GM23248 (cell line): ENCODE results near the gene UPK3A.

ENCODE experiments used
- EZH2 ChIP-seq: fragments of 200-600 bp; sonication (generic); IDR thresholded peaks from 2 replicates; pipeline ENCODE4 v1.6.1; 2018; ENCODE audit warnings: antibody characterized with exemption, mild to moderate bottlenecking; ENCODE audit not compliant: insufficient read depth, poor library complexity, severe bottlenecking
- EZH2phosphoT487 ChIP-seq: fragments of 200-600 bp; sonication (generic); IDR thresholded peaks from 2 replicates; pipeline ENCODE4 v1.6.1; 2018; ENCODE audit warnings: antibody characterized with exemption, moderate library complexity, mild to moderate bottlenecking, low read depth; ENCODE audit not compliant: insufficient read depth

DNA sequence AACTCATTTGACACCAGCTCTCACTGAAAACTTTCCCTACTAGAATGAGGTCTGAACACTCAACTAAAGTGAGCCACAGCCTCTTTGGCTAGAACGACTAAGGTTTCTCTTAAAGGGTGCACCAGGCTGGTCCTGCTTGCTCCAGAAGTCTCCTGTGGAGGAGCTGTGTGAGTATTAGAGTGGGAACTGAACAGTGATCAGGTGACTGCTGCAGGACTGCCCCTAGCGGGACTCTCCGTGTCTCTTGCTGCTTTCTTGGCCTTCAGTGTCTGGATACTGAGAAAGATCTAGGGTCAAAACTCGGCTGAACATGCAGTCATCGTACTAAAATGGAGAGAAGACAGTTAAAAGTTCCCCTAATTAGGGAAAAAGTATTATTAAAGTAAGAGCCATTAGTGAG lies 59.6 kb downstream of the UPK3A start:
- TF ChIP-seq EZH2, result no peak
- no peak for TF ChIP-seq EZH2phosphoT487
